Panc1 (cell line): ENCODE data around the gene EVX2. TPM values are rescaled to one million over a fixed set of nuclear protein-coding genes. Genes with fewer than 3 reads are reported as not detected.

Source experiments
- ATAC-seq: fragments of 200-7000 bp; cut with Tn5 transposase; 2 replicates; pipeline ENCODE4 v1.9.1; 2020; ENCODE audit warnings: mild to moderate bottlenecking, moderate library complexity
- BruUV-seq: library from RNA; stranded (reverse); fragments of 400-500 nt; replicated peaks from 2 replicates; lab custom pipeline; 2021; lab: Mats Ljungman, UMichigan
- CTCF ChIA-PET: fragments of 300-600 bp; sonication (Branson Sonifier 250); formaldehyde crosslinking; loops from one replicate; lab custom pipeline; 2022; ENCODE audit warnings: antibody characterized with exemption; lab: Charles Lee
- POLR2A ChIA-PET: fragments of 300-600 bp; sonication (Branson Sonifier 250); formaldehyde crosslinking; loops from one replicate; lab custom pipeline; 2022; ENCODE audit warnings: antibody characterized with exemption; lab: Charles Lee
- DNase-seq: peaks from one replicate; pipeline ENCODE4 v3.0.0-alpha.2; 2010; ENCODE audit warnings: low read depth, low spot score
- H3K27ac ChIP-seq: 2 replicates; pipeline ENCODE4 v1.5.1; 2011; ENCODE audit warnings: mild to moderate bottlenecking, low read length, inconsistent platforms
- H3K27me3 ChIP-seq: fragments of 200-500 bp; sonication (Bioruptor generic); 2 replicates; pipeline ENCODE4 v1.6.0; 2014; ENCODE audit warnings: low read length, inconsistent platforms; ENCODE audit not compliant: control insufficient read depth, insufficient read depth
- H3K36me3 ChIP-seq: fragments of 200-500 bp; sonication (Bioruptor generic); 2 replicates; pipeline ENCODE4 v1.5.1; 2014; ENCODE audit warnings: inconsistent platforms, mild to moderate bottlenecking, low read length, moderate library complexity; ENCODE audit not compliant: control insufficient read depth, insufficient read depth
- H3K4me1 ChIP-seq: 2 replicates; pipeline ENCODE4 v1.5.1; 2011; ENCODE audit warnings: inconsistent platforms, mild to moderate bottlenecking, low read length, moderate library complexity; ENCODE audit not compliant: control insufficient read depth, insufficient read depth
- H3K4me3 ChIP-seq, 2 experiments: 2 replicates each; pipeline ENCODE4 v1.5.1; 2011 to 2012; ENCODE audit warnings: low read depth in 2 of 2, low read length in 2 of 2, mild to moderate bottlenecking in 2 of 2, inconsistent platforms in 1 of 2, moderate library complexity in 1 of 2
- H3K9me3 ChIP-seq: fragments of 200-500 bp; sonication (Bioruptor generic); 2 replicates; pipeline ENCODE4 v1.5.1; 2014; ENCODE audit warnings: low read depth, mild to moderate bottlenecking, inconsistent platforms, low read length, moderate library complexity; ENCODE audit not compliant: control insufficient read depth, insufficient read depth
- CTCF ChIP-seq: fragments of 450-650 bp; IDR thresholded peaks from 2 replicates; pipeline ENCODE4 v1.5.1; 2017; ENCODE audit warnings: mild to moderate bottlenecking
- POLR2AphosphoS5 ChIP-seq: IDR thresholded peaks from 2 replicates; pipeline ENCODE4 v1.6.1; 2012; ENCODE audit warnings: mild to moderate bottlenecking, low read depth, low read length, moderate library complexity
- REST ChIP-seq, 2 experiments: IDR thresholded peaks; 2 replicates each; pipeline ENCODE4 v1.6.1; 2011 to 2012; ENCODE audit warnings: low read depth in 2 of 2, control low read depth in 1 of 2, low read length in 1 of 2, mild to moderate bottlenecking in 1 of 2, moderate library complexity in 1 of 2; ENCODE audit not compliant: insufficient read depth in 1 of 2
- SIN3A ChIP-seq: IDR thresholded peaks from 2 replicates; pipeline ENCODE4 v1.6.1; 2012; ENCODE audit warnings: low read depth, mild to moderate bottlenecking, low read length, moderate library complexity, borderline replicate concordance; ENCODE audit not compliant: insufficient read depth
- TCF7L2 ChIP-seq: IDR thresholded peaks from 2 replicates; pipeline ENCODE4 v1.6.1; 2011; ENCODE audit warnings: mild to moderate bottlenecking, low read depth, low read length, inconsistent platforms
- in situ Hi-C: cut with HindIII; loops from 2 replicates; pipeline ENCODE4 v1.10.0; 2016; ENCODE audit warnings: low sequenced_read_pairs, low pct_unique_long_range_greater_than_20kb
- intact Hi-C: fragments of 100-400 bp; cut with micrococcal nuclease; formaldehyde crosslinking; loops from one replicate; pipeline ENCODE4 v1.10.0; 2022; ENCODE audit not compliant: unreplicated experiment
- total RNA-seq: library from RNA; stranded (reverse); gene quantifications from one replicate; pipeline ENCODE4 v1.2.1, GENCODE V29; 2021; ENCODE audit not compliant: unreplicated experiment

EVX2 gene
- total RNA-seq, 1 experiment from 2014 or later, result not detected

GRCh38 chr2:176101842-176102241, 18.1 kb upstream of the EVX2 start:
- ATAC-seq (no peak), DNase-seq (no peak)
- ChIA-PET POLR2A (no interaction called here), CTCF (no interaction called here)
- Histone ChIP-seq H3K4me3 (no peak overlapping the region), H3K27ac (no peak overlapping the region), H3K36me3 (no peaks in the 10 kb centered on the region), H3K9me3 (no peaks in the 10 kb centered on the region), H3K4me1 (peaks cover 13% of the 10 kb centered on the region), H3K27me3 (peaks cover 3% of the 10 kb centered on the region)
- no TSS peak for BruUV-seq
- intact Hi-C loops (no loop called here), in situ Hi-C loops (no loop called here)
- TF ChIP-seq POLR2AphosphoS5, result no peak
- TF ChIP-seq TCF7L2, result no peak
- no peak for TF ChIP-seq CTCF
- TF ChIP-seq SIN3A, result no peak
- no peak for TF ChIP-seq REST (IDR thresholded peaks at IDR 0.05; ENCODE audit: insufficient read depth in 1 of 2, low read depth in 2 of 2, low read length in 1 of 2)

GRCh38 chr2:176101216-176101830, 17.6 kb upstream of the EVX2 start:
- in situ Hi-C loops (no loop called here), intact Hi-C loops (no loop called here)
- ChIA-PET CTCF (no interaction called here), POLR2A (no interaction called here)
- DNase-seq, result no peak
- Histone ChIP-seq H3K36me3 (no peaks in the 10 kb centered on the region), H3K4me3 (no peak overlapping the region), H3K27me3 (peaks cover 3% of the 10 kb centered on the region), H3K27ac (no peak overlapping the region), H3K4me1 (peaks cover 18% of the 10 kb centered on the region), H3K9me3 (no peaks in the 10 kb centered on the region)
- TF ChIP-seq SIN3A, result no peak
- TF ChIP-seq TCF7L2, result no peak
- TF ChIP-seq CTCF, result no peak
- TF ChIP-seq POLR2AphosphoS5, result no peak
- no peak for TF ChIP-seq REST (IDR thresholded peaks at IDR 0.05; ENCODE audit: insufficient read depth in 1 of 2, low read depth in 2 of 2, low read length in 1 of 2)
- ATAC-seq, result no peak
- no TSS peak for BruUV-seq
